Stimulated activated CD8-positive, alpha-beta memory T cell treated with anti-CD3 and anti-CD28 coated beads, Interleukin-12 subunit alpha, Interleukin-12 subunit beta, amount 100 ng/mL, for 4 hours (primary cell): ENCODE measurements around the gene B4GAT1.
A peak's percentile ranks its signal among the peaks of the same experiment; 100 is the strongest.
"Not testable (repeated sequence)": the region's sequence is repeated elsewhere in the genome, so short reads cannot be mapped to it uniquely, and the experiment has no call there.

Source experiments
- DNase-seq: peaks from one replicate; pipeline ENCODE4 v3.0.0-alpha.2; 2020; ENCODE audit warnings: low read depth

The B4GAT1 gene

DNA sequence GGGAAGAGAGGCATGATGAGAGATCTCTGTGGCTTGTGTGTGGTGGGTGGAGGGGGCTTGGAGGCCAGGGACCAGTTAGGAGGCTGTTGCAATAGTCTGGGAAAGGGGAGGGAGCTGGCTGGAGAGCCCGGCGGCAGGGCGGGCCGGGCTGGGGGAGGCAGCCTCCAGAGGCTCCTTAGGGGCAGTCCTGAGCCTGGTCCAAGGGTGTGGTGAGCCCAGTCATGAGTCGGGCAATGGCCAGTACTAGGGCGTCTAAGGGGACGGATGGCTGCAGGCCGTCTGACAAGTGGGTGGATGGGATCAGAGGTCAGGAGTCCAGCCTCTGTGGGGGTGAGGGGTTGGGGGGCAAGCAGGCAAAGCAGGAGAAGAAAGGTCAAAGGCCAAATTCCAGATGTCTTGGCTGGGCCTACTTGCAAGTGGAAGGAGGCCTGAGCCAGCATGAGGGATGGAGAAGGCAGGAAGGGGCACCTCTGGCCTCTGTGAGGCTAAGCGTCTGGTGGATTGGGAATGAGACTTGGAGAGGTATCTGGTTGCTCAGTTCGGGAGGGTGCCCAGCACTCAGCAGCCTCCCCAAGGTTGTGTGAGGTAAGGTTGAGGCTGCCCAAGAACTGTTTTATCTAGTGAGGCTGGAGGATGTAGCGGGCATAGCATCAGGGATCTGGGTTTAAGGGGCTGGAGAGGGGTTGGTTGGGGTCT, 24.5 kb downstream of the B4GAT1 start:
- DNase-seq, result no peak

DNA sequence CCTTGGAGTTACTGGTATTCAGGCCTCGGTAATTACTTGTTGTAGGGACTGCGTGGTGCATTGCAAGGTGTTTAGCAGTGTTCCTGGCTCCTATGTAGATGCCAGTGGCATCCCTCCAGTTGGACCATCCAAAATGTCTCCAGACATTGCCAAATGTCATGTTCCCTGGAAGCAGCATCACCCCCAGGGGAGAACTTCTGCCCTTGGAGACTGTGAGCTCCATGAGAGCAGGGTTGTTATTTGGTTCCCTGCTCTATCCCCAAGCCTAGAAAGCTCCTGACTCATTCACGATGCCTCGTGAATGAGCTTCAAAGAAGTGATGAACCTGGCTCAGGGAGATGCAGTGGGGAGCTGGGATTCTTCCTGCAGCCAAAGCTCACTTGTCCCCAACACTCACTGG, 25.8 kb downstream of the B4GAT1 start:
- DNase-seq, result no peak

DNA sequence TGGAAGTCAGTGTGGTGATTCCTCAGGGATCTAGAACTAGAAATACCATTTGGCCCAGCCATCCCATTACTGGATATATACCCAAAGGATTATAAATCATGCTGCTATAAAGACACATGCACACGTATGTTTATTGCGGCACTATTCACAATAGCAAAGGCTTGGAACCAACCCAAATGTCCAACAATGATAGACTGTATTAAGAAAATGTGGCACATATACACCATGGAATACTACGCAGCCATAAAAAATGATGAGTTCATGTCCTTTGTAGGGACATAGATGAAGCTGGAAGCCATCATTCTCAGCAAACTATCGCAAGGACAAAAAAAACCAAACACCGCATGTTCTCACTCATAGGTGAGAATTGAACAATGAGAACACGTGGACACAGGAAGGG, 26.7 kb downstream of the B4GAT1 start:
- not testable (repeated sequence) for DNase-seq

DNA sequence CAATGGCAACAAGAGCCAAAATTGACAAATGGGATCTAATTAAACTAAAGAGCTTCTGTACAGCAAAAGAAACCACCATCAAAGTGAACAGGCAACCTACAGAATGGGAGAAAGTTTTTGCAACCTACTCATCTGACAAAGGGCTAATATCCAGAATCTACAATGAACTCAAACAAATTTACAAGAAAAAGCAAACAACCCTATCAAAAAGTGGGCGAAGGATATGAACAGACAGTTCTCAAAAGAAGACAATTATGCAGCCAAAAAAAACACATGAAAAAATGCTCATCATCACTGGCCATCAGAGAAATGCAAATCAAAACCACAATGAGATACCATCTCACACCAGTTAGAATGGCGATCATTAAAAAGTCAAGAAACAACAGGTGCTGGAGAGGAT, 27.1 kb downstream of the B4GAT1 start:
- DNase-seq, result not testable (repeated sequence)

DNA sequence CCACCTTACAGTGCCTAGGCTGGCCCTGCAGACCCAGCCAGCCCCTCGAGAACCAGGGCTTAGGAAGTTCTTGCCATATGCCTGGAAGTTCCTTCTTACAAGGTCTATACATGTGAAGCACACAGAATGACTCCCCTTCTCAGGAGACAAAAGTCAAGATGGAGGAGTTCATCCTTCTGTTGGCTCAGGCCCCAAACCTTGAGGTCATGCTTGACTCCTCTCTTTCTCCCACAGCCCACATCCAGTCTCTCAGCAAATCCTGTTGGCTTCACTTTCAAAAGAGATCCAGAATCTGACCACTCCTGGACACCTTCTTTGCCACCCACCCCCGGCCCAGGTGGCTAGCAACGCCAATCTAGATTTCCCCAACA, 28.8 kb downstream of the B4GAT1 start:
- no peak for DNase-seq

DNA sequence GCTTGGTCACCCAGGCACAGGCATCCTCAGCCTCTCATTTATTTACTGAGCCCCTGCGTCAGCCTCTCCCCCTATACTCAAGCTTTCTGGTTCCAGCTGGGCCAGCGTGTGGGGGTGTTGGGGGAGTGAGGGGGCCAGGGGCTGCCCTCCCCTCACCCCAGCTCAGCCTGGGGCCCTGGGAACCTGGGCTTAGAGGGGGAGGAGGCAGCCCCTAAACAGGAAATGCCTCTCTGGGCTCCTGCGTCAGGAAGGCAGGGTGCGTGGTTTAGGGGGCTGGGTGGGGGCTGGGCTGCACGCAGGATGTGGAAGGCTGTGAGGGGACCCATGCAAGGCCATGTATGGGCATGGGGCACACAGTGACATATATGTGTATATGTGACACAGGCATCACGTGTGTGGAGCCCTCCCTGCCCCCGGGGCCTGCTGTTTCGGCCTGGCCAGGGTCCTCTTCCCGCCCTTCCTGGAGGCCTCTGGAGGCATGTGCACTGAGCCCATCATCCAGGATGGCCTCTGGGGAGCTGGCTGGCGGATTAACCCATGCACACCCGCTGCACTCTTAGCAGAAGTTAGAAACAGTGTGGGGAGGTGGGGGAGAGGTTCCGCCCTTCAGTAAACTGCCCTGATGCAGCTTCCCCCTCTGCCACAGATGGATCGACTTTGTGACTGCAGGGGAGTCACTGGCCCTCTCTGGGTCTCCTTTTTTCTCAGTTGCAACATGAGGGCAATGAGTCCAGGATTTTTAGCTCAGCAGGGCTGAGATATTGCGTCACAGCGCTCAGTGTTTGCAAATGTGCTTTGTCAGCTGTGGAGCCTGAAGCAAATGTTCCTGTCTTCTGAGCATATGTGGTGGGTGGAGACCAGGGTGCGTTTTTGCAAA, 29.5 kb downstream of the B4GAT1 start:
- DNase-seq, result no peak

DNA sequence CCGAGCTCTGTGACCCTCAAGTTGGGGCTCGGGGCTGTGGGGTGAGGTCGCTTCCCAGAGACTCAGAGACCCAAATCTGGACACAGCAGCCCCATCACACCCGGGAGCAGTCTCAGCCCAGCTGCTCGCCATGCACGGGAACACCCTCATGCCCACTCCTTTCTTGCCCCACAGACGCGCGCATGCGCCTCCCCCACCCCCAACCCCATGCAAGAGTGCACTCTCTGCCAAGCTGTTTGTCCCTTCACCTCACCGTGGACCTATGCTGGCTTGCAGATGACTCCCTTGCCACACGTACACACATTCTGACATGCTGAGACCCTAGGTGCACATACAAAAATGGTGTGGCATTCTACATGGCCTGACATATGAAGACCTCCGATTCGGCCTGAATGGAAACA, 30.1 kb downstream of the B4GAT1 start:
- DNase-seq, result no peak

DNA sequence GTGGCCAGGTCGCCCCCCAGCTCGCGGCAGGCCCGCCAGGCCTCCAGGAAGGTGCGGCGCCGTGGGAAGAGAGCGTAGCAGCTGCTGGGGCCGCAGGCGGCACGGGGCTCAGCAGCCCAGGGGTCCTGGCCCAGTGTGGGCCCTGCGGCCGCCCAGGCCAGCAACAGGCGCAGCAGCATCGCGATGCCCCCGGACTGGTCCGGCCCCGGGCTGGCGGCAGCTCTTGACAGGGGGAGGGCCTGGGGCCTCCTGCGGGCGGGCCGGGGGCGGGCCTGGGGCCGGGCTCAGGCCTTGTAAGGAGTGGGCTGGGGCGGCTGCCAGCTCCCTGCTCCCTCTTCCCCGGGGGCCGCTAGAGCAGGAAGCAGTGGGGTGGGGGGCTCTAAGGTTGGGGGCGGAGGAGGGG, 30.6 kb downstream of the B4GAT1 start, which contains the start of gene CD248:
Gene CD248, minus strand, starts transcription at position 196 of the 403 bp plus-strand sequence. Its CDS starts 17 bp downstream, at position 179.
- DNase-seq, result no peak

DNA sequence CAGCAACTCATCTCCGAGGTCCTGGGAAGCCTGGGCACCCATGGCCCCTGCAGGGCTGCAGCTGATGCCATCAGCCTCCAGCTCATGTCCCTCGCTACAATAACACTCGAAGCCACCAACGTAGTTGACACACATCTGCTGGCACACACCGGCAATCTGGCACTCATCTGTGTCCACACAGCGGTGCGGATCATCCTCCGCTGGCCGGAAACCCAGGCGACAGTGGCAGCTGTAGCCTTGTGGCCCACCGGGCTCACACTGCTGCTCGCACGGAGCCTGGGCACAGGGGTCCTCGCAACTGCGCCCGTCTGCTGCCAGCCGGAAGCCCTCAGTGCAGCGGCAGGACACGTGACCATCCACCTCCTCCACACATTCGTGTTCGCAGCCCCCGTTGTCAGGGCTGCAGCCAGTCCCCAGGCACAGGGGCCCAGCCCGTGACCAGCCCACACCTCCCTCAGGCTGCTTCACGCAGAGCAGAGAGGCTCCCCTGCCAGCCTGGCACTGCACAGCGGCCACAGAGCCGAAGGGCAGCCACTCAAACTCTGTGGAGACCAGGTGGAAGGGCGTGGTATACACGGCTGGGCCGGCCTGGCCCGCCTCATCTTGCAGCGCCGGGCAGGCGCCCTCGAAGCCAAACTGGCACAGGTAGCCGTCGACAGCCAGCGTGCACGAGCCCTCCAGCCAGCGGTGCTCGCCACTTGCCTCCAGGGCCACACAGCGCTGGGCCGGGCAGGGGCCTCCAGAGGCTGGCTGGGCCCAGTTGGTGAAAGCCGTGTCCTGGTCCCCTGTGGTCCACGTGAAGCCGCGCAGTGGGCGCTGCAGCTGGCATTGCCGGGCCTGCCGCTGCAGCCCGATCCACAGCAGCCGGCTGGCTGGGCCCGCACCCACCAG, 31.3 kb downstream of the B4GAT1 start:
- no peak for DNase-seq

DNA sequence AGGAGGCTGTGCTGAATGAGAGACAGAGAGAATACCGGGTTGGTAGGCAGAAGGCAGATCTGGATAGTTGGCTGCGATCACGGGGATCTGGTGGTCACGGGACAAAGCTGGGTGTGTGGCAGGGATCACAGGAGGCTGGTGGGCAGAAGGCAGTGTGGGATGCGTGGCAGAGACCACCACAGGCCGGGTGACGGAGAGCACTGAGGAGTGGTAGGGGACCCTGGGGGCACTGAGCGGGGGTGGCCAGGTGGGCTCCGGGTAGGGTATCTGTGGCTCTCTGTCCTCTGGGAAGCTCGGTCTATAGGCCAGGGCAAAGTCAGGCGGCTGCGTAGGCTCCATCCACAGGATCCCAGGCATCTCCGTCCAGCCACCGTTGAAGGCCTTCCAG, 31.9 kb downstream of the B4GAT1 start:
- DNase-seq, result no peak

DNA sequence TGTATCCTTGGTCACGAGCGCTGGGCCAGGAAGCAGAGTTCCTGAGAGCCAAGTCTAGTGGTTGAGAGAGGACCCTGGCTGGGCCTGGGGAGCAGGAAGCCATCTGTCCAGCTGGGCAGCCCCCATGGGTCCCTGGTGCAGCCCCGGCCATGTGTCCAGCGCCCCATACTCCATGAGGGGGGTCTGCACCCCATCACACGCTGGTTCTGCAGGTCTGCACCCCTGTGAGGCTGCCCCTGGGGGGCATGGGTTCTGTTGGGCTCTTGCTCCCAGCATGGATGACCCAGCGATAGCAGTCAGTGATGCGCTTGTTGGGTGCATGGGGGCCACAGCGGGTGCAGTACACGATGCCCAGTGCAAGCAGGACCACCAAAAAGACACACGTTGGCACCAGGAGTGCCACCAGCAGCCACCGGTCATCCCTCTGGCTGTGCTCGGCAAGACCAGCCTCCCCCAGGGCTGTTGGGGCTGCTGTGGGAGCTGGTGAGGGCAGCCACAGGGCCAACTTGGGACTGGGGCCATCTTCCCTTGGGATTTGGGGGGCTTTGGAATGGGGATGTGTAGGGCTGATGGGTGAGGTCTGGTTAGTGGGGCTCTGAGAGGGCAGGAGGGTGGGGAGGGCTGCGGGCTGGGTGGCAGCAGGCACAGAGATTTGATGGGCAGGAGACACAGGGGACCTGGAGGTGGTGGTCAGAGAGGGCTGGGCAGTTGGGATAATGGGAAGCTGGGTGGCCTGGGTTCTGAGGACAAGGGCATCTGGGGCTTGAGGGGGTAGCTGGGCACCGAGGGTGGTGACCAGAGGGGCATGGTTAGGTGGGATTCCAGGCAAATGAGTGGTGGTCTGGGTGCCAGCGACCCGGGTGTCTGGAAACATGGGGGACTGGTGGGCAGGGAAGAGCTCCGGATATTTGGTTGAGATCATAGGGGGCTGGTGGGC, 32.6 kb downstream of the B4GAT1 start:
- no peak for DNase-seq

DNA sequence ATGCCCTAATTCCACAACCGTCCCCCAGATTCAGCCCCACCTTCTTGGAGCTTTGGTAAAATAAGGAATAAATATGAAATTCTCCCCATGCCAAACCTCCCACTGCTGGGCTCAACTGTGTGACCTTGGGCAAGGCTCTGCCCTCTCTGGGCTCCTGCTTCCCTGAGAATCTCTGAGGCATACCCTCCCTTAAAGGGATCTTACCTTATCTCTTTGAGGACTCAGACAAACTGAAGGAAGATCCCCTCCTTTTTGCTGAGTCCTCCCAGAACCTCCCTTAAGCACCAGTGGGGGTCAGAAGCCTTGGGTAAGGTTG, 33.3 kb downstream of the B4GAT1 start:
- DNase-seq, result no peak

DNA sequence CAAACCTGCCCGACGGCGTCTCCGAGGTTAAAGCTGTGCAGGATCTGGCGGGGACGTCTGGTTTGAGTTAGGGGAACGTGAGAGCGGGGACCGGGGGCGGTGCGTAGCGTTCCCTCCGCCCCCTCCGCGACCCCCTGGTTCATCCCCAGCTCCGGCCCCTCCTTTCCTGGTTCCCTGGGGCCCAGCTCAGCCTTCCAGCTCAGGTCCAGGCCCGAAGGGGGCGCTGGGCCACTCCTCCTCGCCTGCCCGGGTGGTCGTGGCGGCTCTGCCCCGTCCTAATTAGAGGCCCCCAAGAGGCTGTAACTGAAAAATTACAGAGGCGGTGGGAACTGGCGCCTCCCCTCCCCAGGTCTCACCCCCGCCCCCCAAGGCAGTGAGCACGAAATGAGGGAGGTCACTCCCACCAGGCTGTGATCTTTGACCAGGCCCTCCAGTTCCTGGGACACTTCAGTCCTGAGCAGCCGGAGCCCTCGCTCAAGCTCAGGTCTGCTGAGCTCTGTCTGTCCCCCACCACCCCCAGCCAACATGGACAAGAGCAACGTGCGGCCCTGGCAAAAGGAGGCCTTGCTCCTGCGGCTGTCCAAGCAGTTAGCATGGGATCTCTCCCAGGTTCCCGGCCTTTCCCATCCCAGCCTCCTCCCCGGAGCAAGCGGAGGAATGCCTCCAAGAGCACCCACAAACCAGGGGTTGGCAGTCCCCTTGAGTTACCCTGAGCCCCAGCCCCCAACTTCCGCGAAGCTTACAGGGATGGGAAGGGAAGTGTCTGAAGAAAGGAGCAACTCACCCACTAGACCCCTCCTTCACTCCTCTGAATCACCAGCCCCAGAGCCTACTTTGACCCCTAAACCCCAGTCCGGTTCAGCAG, 33.9 kb downstream of the B4GAT1 start:
- DNase-seq, result no peak

DNA sequence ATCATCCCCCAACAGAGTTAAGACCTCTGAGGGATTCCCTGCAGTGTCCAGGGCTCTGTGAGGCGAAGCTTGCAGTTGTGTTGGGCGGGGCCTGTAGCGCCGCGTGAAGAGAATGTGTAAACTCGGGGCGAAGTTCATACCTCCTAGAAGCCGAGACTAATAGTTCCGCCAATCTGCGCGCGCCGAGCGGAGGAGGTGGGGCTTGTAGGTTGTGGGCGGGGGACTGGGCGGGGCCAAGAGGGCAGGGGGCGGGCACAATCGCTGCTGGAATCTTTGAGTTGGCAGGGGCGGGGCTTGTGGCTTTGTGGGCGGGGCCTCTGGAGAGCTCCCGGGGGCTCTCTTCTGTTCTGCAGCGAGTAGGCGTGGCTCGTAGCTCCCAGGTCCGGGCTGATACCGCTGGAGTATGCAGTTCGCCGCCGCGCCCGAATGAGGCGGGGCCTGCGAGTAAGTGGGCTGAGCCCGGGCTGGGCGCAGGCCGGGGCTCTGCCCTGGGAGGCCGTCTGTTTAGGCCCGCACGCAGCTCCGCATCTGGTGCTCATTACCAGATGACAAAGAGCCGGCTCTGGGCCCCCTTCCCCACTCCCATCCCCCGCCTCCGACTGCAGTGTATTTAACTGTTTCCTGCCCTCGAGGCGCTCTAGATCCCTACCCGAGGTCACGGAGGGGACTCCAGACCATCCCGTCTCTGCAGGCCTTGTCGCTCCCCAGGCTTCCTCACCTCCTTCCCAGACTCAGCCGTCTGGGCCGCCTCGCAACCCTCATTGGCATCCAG, 34.7 kb downstream of the B4GAT1 start:
- DNase-seq, result peak; percentile 91

DNA sequence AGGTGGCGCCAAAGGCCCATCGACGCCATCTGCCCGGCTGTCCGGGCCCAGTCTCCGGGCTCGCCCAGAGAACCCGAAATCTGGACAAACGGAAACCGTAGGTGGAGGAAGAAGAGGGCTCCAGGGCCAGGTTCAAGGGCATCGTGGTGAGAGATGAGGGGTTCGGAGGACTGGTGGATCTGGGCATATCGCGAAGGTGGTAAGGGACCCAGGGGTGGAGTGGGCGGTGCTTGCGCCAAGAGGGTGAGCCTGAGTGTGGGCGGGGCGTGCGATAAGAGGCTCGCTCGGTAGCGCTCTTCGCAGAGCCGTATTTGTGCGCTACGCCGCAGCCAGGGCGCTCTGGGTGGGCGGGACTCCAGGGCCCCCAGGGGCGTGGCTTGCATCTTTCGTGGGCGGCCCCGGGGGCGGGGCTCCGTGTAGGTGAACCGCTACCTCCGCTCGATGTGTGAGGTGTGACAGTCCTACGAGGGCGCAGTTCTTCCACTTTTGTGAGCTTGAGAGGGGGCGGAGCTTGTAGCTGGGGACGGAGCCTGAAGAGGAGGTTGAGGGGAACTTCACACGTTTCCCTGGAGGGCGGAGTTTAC, 35.4 kb downstream of the B4GAT1 start:
- DNase-seq, result peak; percentile 97

DNA sequence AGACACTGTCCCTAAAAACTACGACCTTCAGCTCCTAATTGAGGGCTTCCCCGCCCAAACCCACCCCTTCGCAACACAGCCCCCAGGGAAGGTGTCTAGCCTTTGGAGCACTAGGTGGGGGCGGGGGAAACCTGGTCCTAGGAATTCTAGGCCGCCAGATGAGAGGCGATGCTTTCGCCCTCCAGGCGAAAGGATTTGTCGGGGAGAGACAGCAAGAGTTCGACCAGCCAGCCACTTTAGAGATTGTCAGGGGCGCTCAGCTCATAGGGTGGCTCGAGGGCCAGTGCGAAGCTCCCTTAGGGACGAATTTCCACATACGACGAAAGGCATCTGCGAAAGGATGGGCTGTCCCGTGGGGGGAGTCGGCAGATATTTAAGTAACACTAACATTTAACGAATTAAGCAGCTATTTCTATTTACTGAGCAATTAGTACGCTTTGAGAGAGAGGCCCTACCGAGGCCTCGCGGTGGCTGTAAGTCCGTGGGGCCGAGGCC, 35.9 kb downstream of the B4GAT1 start:
- no peak for DNase-seq

DNA sequence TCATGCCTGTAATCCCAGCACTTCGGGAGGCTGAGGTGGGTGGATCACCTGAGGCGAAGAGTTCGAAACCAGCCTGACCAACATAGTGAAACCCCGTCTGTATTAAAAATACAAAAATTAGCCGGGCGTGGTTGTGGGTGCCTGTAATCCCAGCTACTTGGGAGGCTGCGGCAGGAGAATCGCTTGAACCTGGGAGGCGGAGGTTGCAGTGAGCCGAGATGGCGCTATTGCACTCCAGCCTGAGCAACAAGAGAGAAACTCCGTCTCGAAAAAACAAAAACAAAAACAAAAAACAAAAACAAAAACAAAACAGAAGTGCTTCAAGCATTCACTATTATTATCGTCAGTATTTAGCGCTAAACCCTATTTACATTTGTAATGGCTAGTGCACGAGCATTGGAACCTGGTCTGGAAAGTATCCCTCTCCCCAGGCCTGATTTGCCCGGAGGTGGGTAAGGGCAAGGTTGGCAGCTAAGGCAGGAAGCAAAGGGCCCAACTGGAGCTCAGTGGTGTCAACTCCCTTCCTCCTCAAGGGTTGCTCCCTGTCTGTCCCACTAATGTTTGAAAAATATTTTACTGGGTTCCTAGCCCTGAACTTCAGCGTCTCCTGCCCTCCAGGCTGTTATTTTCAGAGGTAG, 36.5 kb downstream of the B4GAT1 start:
- not testable (repeated sequence) for DNase-seq

DNA sequence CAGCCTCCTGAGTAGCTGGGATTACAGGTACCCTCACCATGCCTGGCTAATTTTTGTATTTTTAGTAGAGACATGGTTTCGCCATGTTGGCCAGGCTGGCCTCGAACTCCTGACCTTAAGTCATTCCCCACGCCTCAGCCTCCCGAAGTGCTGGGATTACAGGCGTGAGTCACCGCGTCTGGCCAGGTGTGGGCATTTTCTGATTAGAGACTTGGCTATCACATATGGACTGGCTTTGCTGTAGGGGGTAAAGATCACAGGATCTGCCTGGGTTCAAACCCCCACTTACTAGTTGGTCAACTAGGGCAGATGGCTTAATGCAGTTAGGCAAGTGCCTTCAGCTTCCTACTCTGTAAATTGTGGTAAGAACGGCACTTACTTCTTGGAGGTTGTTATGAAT, 37.1 kb downstream of the B4GAT1 start:
- no peak for DNase-seq

DNA sequence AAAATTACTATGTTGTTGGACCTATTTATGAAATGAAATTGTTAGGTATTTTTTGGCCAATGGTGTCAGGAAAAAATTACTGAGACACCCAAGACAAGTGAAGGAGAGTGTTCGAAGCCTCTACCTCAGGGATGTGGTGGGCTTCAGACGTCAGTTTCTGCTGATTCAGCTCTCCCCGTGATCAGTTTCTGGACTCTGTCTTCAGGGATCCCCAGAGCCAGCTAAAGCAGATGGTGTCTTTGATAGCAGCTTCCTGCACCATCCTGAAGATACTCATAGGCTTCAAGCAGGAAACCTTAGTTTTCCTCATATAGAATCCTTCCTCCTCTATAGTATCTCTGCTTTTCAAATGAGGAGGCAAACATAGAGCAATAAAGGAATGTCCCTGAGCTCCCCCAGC, 38.0 kb downstream of the B4GAT1 start:
- no peak for DNase-seq
